K562 (cell line): Measurements from ENCODE around the gene BAIAP2. TPM values are rescaled to one million over a fixed set of nuclear protein-coding genes. Genes with fewer than 3 reads are reported as not detected.
A peak's percentile ranks its signal among the peaks of the same experiment; 100 is the strongest.

Source experiments
- CBFA2T2 ChIP-seq: fragments of 450-650 bp; conservative IDR thresholded peaks from 2 replicates; pipeline ENCODE4 v1.6.1; 2017; ENCODE audit warnings: mild to moderate bottlenecking
- CTCF ChIP-seq, 3 experiments: IDR thresholded peaks in 2 of 3; conservative IDR thresholded peaks in 1 of 3; 2 replicates each; pipeline ENCODE4 v1.5.1; 2011 to 2012; ENCODE audit warnings: low read length in 3 of 3, mild to moderate bottlenecking in 3 of 3, control low read depth in 2 of 3, improper control_type of control experiment in 1 of 3, inconsistent platforms in 1 of 3, low read depth in 1 of 3, mixed read lengths in 1 of 3, moderate library complexity in 1 of 3; ENCODE audit not compliant: insufficient read depth in 2 of 3
- ELK1 ChIP-seq: sonication (generic); formaldehyde crosslinking; IDR thresholded peaks from 2 replicates; pipeline ENCODE4 v1.8.1; 2022; ENCODE audit warnings: missing genetic modification reagents
- KLF16 ChIP-seq: IDR thresholded peaks from 2 replicates; pipeline ENCODE4 v1.6.1; 2016; ENCODE audit warnings: antibody characterized with exemption
- LCOR ChIP-seq: sonication (generic); formaldehyde crosslinking; IDR thresholded peaks from 2 replicates; pipeline ENCODE4 v1.8.0; 2022; ENCODE audit warnings: mild to moderate bottlenecking, missing genetic modification reagents
- MAFK ChIP-seq: IDR thresholded peaks from 2 replicates; pipeline ENCODE4 v1.6.1; 2011; ENCODE audit warnings: low read length, improper control_type of control experiment
- MITF ChIP-seq: IDR thresholded peaks from 2 replicates; pipeline ENCODE4 v1.6.1; 2014; ENCODE audit warnings: antibody characterized with exemption
- MTA3 ChIP-seq: fragments of 450-650 bp; formaldehyde crosslinking; IDR thresholded peaks from 2 replicates; pipeline ENCODE4 v1.6.1; 2017; ENCODE audit warnings: mild to moderate bottlenecking, borderline replicate concordance
- NELFE ChIP-seq: IDR thresholded peaks from 2 replicates; pipeline ENCODE4 v1.6.1; 2011; ENCODE audit warnings: mild to moderate bottlenecking; ENCODE audit not compliant: insufficient read depth, insufficient read length
- PBX2 ChIP-seq, 2 experiments: IDR thresholded peaks in 1 of 2; conservative IDR thresholded peaks in 1 of 2; 2 replicates each; pipeline ENCODE4 v1.6.1; 2016; ENCODE audit warnings: low read depth in 2 of 2, mild to moderate bottlenecking in 1 of 2, missing compliant biosample characterization in 1 of 2, missing genetic modification characterization in 1 of 2, moderate library complexity in 1 of 2
- POLR2H ChIP-seq: IDR thresholded peaks from 2 replicates; pipeline ENCODE4 v1.6.1; 2016; ENCODE audit warnings: missing genetic modification characterization, low read depth, mild to moderate bottlenecking, control low read depth, missing compliant biosample characterization, moderate library complexity
- SAFB ChIP-seq: fragments of 200-400 bp; formaldehyde crosslinking; IDR thresholded peaks from 2 replicates; pipeline ENCODE4 v1.6.1; 2017; ENCODE audit warnings: low read depth, low read length, borderline replicate concordance
- THRAP3 ChIP-seq: fragments of 450-650 bp; IDR thresholded peaks from 2 replicates; pipeline ENCODE4 v1.6.1; 2016; ENCODE audit warnings: mild to moderate bottlenecking, inconsistent platforms, borderline replicate concordance
- ZBTB1 ChIP-seq: sonication (generic); formaldehyde crosslinking; IDR thresholded peaks from 2 replicates; pipeline ENCODE4 v1.8.1; 2023; ENCODE audit warnings: missing genetic modification reagents, low read depth, mild to moderate bottlenecking, borderline replicate concordance
- ZNF707 ChIP-seq: fragments of 250-450 bp; sonication (Bioruptor Pico); conservative IDR thresholded peaks from 2 replicates; pipeline ENCODE4 v1.8.0; 2022; ENCODE audit warnings: inconsistent platforms, mild to moderate bottlenecking, moderate library complexity
- polyA plus RNA-seq, 8 experiments: library from polyadenylated mRNA; depleted of rRNA in 4 of 8; stranded (reverse) in 5 of 8; unstranded in 3 of 8; fragments of >200 nt; fragmentation: Nextera tagmentation in 2 of 8; fragmentation: Illumina TruSeq in 1 of 8; extraction: Ambion mirVana in 2 of 8; extraction: Trizol in 1 of 8; gene quantifications; 2 replicates each; pipeline versions ENCODE4 v1.2.1 to v1.2.3, GENCODE V29; 2011 to 2014; ENCODE audit warnings: inconsistent platforms in 1 of 8, missing spikeins in 1 of 8
- total RNA-seq, 7 experiments: library from RNA; depleted of rRNA in 6 of 7; stranded (reverse); fragments of >200 nt in 6 of 7; fragmentation: Illumina TruSeq in 2 of 7; extraction: Trizol in 2 of 7; gene quantifications; 2 replicates each; pipeline versions ENCODE4 v1.2.1 to v1.2.3, GENCODE V29; 2011 to 2021; ENCODE audit warnings: low replicate concordance in 1 of 7
- TF ChIP-seq, protein P1 (sequence below): fragments of 250-450 bp; sonication (Bioruptor Pico); IDR thresholded peaks from 2 replicates; pipeline ENCODE4 v1.5.0; 2021; ENCODE audit warnings: mild to moderate bottlenecking, moderate library complexity

The BAIAP2 gene
- total and polyA plus RNA-seq, 9 of the 15 experiments (the other 6 are each of a cell fraction or from before 2014, with no cell fraction given): 2.3 to 51.6 (median 18.4) TPM

GRCh38 chr17:81018044-81018802, 16.7 kb upstream of the BAIAP2 start (continued):
- TF ChIP-seq, protein P1, sequence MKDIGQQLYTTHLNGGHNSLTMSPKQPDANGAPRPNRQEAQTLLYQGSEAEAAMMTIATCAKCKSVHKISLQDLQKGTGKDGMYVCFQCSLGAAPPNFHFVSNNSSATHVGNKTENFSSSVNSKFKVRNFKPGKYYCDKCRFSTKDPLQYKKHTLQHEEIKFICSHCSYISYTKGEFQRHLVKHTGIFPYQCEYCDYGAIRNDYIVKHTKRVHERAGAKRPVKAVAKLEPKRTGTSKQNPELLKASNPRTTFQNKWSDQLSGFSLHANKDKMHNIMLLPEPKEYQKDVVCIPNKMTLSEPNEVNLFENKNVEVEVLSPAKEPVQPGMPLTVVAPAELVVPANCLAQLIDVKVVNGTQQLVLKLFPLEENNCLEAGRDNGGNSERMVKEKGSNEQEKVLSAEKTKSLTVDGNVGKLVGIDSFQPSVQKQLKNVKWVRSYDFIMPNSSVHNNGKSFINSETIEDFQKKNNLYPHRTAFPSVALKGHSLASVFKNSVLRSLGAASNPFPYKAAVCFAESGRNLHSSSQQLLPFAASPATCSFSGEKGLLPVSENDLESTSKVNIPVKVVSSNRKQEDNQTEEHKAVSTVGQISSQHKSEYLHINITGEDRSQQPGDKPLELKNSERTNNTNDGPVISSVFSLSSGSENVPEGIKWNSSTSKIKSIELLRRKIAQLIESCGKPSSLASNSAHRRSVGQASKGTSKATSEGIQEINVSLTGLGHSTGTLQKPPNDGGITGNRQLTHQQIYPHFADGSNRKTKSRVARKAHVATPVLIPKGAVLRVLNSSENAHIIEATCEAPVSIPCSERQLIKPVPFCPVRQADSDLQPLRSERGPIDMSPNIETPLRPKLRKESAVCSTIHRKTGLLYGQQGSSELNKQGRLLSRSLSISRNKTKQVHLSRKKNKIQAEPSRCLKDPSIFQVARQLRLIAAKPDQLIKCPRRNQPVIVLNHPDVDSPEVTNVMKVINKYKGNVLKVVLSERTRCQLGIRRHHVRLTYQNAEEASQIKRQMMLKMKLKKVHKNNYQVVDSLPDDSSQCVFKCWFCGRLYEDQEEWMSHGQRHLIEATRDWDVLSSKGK (CRISPR knock-in tag): no peak
- TF ChIP-seq PBX2 (CRISPR knock-in tag; IDR thresholded peaks at IDR 0.05; ENCODE audit: low read depth): no peak
- TF ChIP-seq PBX2 (tag; conservative IDR thresholded peaks at IDR 0.05; ENCODE audit: low read depth): 0 out of 2 replicates have a peak, but pooled peaks have one; percentile 22
- TF ChIP-seq ZNF707 (CRISPR knock-in tag): no peak
- no peak for TF ChIP-seq NELFE
- no peak for TF ChIP-seq LCOR
- TF ChIP-seq MITF: no peak
- peak; percentile 87 for TF ChIP-seq POLR2H
- no peak for TF ChIP-seq CTCF (IDR thresholded peaks at IDR 0.05 in 2 of 3, conservative IDR thresholded peaks at IDR 0.05 in 1 of 3; ENCODE audit: insufficient read depth in 2 of 3, low read depth in 1 of 3, low read length in 3 of 3)
- no peak for TF ChIP-seq CBFA2T2
- peak; percentile 85 for TF ChIP-seq MTA3
- TF ChIP-seq MAFK: no peak
- no peak for TF ChIP-seq SAFB
- no peak for TF ChIP-seq ZBTB1 (CRISPR knock-in tag)
- no peak for TF ChIP-seq THRAP3
- no peak for TF ChIP-seq ELK1 (CRISPR knock-in tag)
- no peak for TF ChIP-seq KLF16
